Right cardiac atrium (tissue), 5 donors: Measurements from ENCODE around the gene BMI1. TPM values are rescaled to one million over a fixed set of nuclear protein-coding genes. Genes with fewer than 3 reads are reported as not detected.

Experiments
- ATAC-seq, 2 donors: fragments of 200-7000 bp; cut with Tn5 transposase; one replicate each; pipeline versions ENCODE4 v1.8.0 to v1.9.1; 2020; ENCODE audit warnings: moderate library complexity in 2 of 2, mild to moderate bottlenecking in 1 of 2
- DNase-seq, 3 donors: peaks; one replicate each; pipeline ENCODE4 v3.0.0-alpha.2; 2020
- H3K27ac ChIP-seq: one replicate; pipeline ENCODE4 v1.5.1; 2013; ENCODE audit warnings: mild to moderate bottlenecking, low read length, control low read depth, moderate library complexity
- H3K27me3 ChIP-seq: one replicate; pipeline ENCODE4 v1.6.1; 2013; ENCODE audit not compliant: control insufficient read depth, insufficient read depth
- H3K4me1 ChIP-seq: one replicate; pipeline ENCODE4 v1.6.1; 2013; ENCODE audit warnings: low read length; ENCODE audit not compliant: control insufficient read depth, insufficient read depth
- H3K4me3 ChIP-seq: one replicate; pipeline ENCODE4 v1.5.1; 2013; ENCODE audit warnings: low read length, control low read depth
- H3K9me3 ChIP-seq: one replicate; pipeline ENCODE4 v1.6.1; 2013; ENCODE audit warnings: low read length; ENCODE audit not compliant: control insufficient read depth
- whole genome bisulfite sequencing: extraction: QIAGEN DNeasy Blood & Tissue Kit; methylation state at CpG from one replicate; pipeline ENCODE4 v1.1.7; 2013; 5-methylcytosine and 5-hydroxymethylcytosine counted together
- intact Hi-C, 4 donors: fragments of 100-400 bp; cut with DNase I; formaldehyde crosslinking; loops; one replicate each; pipeline versions ENCODE4 v1.11.0 to v1.14.0; 2022 to 2023
- polyA plus RNA-seq: library from polyadenylated mRNA; stranded (reverse); fragments of 200-250 nt; gene quantifications from one replicate; pipeline ENCODE4 v1.2.3, GENCODE V29; 2013
- total RNA-seq, 4 donors: library from RNA; stranded (reverse); fragmentation: NEBNext Ultra II Directional; extraction: Animal tissue kit (Norgen Biotek cat#: 25700); gene quantifications; one replicate each; pipeline ENCODE4 v1.2.1, GENCODE V29; 2021
- donor health status: healthy with polysubstance abuse.
- donor health status: DM: no; HTN: yes; CAD: no.
- donor health status: DM: no; HTN: no; CAD: no.
- donor health status: DM: no; HTN: yes; CAD: no; lungs with severe emphysema.
- donor health status: DM: yes; HTN: yes; CAD: no.

BMI1 gene
- total and polyA plus RNA-seq, 5 donors = 17.0 to 41.1 (median 37.5) TPM

DNA sequence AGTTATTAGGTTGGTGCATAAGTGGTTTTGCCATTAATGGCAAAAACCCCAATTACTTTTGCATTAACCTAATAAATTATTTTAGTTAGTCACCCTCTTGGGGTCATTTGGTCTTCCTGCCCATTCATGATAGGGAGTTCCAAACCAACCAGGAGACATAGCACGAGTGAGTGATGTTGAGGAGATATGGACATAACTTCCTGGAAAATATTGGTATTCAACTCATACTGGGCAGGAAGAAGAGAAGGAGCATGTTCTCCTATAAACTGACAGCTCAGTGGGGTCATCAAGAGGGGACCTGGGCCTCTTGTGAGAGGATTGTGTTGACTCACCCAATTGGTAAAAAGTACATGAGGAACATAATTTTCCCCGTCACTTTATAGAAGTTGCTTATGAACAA, 48.1 kb downstream of the BMI1 start:
- intact Hi-C loops = no loop called here
- H3K4me1 ChIP-seq = no peaks in the 10 kb centered on the region
- H3K4me3 ChIP-seq = no peak overlapping the region
- WGBS = 66% methylated on average over 2 of the region's 2 CpGs
- DNase-seq = no peak
- H3K27me3 ChIP-seq = no peaks in the 10 kb centered on the region
- no peak overlapping the region for H3K27ac ChIP-seq
- H3K9me3 ChIP-seq = no peaks in the 10 kb centered on the region
- no peak for ATAC-seq

- DNase-seq (no peak), ATAC-seq (no peak)
- intact Hi-C loops = no loop called here
- Histone ChIP-seq H3K27me3 (no peaks in the 10 kb centered on the region), H3K4me1 (no peaks in the 10 kb centered on the region), H3K4me3 (no peak overlapping the region), H3K9me3 (no peaks in the 10 kb centered on the region), H3K27ac (no peak overlapping the region)
- WGBS = 85% methylated on average over 5 of the region's 5 CpGs
Observed at GRCh38 chr10:22369434-22370072, 48.7 kb downstream of the BMI1 start.

- DNase-seq (no peak), ATAC-seq (no peak)
- Histone ChIP-seq H3K4me1 (no peaks in the 10 kb centered on the region), H3K27ac (no peak overlapping the region), H3K4me3 (no peak overlapping the region), H3K9me3 (no peaks in the 10 kb centered on the region), H3K27me3 (no peaks in the 10 kb centered on the region)
- intact Hi-C loops = no loop called here
Observed at GRCh38 chr10:22370320-22370719, 49.4 kb downstream of the BMI1 start.

DNA sequence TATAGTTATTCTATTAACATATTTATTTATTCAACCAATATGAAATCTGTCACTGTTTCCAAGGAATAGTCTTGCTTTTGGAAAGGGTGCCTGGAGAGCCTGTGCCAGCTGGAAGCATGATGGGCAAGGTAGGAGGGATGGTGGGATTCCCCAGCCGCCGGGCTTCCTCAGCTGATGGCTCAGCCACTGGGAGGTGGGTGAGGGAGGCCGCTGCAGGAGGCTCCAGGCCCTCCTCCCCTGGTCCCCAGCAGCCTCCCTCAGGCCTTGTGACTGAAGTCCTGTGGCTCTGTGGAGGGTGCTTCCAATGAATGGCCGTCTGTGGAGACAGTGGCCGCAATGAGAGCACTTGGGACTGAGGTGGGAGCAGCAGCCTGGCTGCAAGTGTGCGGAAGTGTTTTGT, 51.4 kb downstream of the BMI1 start:
- no peak overlapping the region for H3K4me3 ChIP-seq
- H3K9me3 ChIP-seq = no peaks in the 10 kb centered on the region
- no peaks in the 10 kb centered on the region for H3K4me1 ChIP-seq
- intact Hi-C loops = no loop called here
- no peak overlapping the region for H3K27ac ChIP-seq
- WGBS = 84% methylated on average over 6 of the region's 6 CpGs
- no peaks in the 10 kb centered on the region for H3K27me3 ChIP-seq
- DNase-seq (no peak), ATAC-seq (no peak)

- H3K4me3 ChIP-seq = no peak overlapping the region
- H3K27me3 ChIP-seq = no peaks in the 10 kb centered on the region
- intact Hi-C loops = no loop called here
- H3K9me3 ChIP-seq = no peaks in the 10 kb centered on the region
- peak in 1 of 3 donors; percentile 39 for DNase-seq
- H3K27ac ChIP-seq = no peak overlapping the region
- no peaks in the 10 kb centered on the region for H3K4me1 ChIP-seq
- WGBS = 41% methylated on average over 9 of the region's 9 CpGs
- ATAC-seq = peak in 1 of 2 donors; percentile 51
Observed at GRCh38 chr10:22372917-22373316, 52.0 kb downstream of the BMI1 start.

DNA sequence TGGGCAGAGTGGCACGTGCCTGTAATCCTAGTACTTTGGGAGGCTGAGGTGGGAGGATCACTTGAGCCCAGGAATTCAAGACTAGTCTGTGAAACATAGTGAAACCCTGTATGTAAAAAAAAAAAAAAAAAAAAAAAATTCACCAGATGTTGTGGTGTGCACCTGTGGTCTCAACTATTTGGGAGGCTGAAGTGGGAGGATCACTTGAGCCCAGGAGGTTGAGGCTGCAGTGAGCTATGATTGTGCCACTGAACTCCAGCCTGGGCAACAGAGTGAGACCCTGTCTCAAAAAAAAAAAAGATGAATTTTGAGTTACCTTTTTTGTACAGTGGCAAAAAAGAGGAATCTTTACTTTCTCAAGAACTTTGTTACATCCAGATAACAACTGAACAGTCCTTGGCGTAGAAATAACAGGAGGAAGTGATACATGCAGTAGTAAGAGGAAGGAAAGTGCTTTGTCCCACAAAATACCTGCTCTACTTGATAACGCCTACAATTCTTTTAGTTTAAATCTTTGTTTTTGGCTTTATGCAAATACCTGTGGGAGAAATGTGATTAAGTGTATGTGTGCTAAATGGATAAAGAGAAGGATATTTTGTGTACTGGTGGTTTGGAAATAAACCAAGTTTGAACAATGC, 53.7 kb downstream of the BMI1 start:
- intact Hi-C loops = no loop called here
- 76% methylated on average over 3 of the region's 3 CpGs for WGBS

DNA sequence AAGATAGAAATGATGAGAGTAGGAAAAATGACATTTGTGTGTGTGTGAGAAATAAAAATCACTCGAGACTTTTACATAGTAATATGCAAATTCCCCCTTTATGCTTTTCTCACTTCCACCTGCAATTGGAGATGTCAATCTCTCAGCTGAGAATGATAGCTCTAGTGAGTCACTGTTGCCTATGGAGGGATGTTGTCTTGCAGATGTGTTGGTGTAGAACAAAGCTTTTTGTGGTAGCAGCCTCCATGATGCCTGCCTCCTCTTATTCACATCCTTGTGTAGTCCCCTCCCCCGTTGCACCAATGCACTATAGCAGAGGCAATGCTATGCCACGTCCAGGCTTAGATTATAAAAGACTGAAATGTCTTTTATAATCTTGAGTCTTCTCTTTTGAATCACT, 58.2 kb downstream of the BMI1 start:
- H3K27ac ChIP-seq = no peak overlapping the region
- no peaks in the 10 kb centered on the region for H3K4me1 ChIP-seq
- intact Hi-C loops = no loop called here
- no peaks in the 10 kb centered on the region for H3K27me3 ChIP-seq
- 81% methylated on average over 3 of the region's 3 CpGs for WGBS
- DNase-seq (no peak), ATAC-seq (no peak)
- H3K9me3 ChIP-seq = no peaks in the 10 kb centered on the region
- no peak overlapping the region for H3K4me3 ChIP-seq

More for the DNA sequence above, 53.7 kb downstream of the BMI1 start:
- ATAC-seq (no peak), DNase-seq (no peak)
- no peaks in the 10 kb centered on the region for H3K27me3 ChIP-seq
- no peak overlapping the region for H3K4me3 ChIP-seq
- no peaks in the 10 kb centered on the region for H3K4me1 ChIP-seq
- no peaks in the 10 kb centered on the region for H3K9me3 ChIP-seq
- H3K27ac ChIP-seq = no peak overlapping the region

Other genes with a start within 250 kb of the BMI1 start
- not detected for gene EBLN1, start 103.1 kb upstream of the BMI1 start, total RNA-seq
- not detected for gene EBLN1, start 103.1 kb upstream of the BMI1 start, polyA plus RNA-seq
- 10 to 100 TPM; 67.7 to 86.3 (median 81.2) TPM for gene COMMD3, start 4.7 kb upstream of the BMI1 start, total RNA-seq
- 95.9 TPM for gene COMMD3, start 4.7 kb upstream of the BMI1 start, polyA plus RNA-seq
- under 1 TPM in 1 of 4 donors, not detected in 3; 0.09 TPM for gene SPAG6, start 24.4 kb downstream of the BMI1 start, total RNA-seq
- 0.05 TPM for gene SPAG6, start 24.4 kb downstream of the BMI1 start, polyA plus RNA-seq